Activated naive CD4-positive, alpha-beta T cell treated with Interleukin-2 at 50 U/mL for 16 hours (primary cell): ENCODE results near the gene SIRPB1.
"Not testable (repeated sequence)": the region's sequence is repeated elsewhere in the genome, so short reads cannot be mapped to it uniquely, and the experiment has no call there.

Source experiments
- DNase-seq: peaks from one replicate; pipeline ENCODE4 v3.0.0-alpha.2; 2020

SIRPB1 gene

DNA sequence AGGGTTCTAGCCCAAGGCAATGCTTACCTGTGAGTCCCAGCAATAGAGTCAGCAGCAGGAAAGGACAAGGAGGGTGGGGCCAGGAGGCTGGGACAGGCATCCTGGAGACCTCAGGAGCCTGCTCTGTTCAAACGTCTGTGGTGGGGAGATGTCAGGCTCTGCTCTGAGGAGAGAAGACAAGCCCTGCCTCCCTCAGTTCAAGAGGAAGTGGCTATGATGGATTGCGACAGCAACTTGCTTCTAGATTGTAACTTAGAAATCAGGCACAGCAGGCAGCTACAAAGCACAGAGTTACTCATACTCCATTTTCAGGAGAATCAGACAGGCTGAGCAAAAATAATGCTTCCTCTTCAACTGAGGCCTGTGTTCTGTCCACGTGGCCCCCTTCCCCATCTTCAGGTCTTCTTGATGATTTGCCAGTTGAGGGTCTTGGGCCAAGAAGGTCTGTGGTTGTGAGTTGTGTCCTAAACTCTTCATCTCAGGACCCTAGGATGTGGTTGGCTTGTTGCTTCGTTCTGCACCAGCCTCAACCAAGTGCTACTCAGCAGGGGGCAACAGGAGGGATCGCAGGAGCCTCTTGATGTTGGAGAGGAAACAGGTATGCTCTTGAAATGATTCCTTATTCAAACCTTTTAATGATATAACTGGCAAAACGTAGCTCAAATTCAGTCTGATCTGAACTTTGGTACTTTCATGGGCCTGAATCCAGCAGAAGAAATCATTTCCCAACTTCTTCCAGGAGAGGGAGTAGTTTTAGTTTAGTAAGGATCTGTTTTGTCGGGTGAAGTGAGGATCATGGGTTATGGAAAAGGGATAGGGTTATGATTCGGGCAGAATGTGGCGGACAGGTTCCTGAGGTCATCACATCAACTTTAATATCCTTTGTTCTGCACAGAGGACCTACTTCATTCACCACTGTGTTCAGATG is 31.0 kb downstream of the SIRPB1 start:
- no peak for DNase-seq

DNA sequence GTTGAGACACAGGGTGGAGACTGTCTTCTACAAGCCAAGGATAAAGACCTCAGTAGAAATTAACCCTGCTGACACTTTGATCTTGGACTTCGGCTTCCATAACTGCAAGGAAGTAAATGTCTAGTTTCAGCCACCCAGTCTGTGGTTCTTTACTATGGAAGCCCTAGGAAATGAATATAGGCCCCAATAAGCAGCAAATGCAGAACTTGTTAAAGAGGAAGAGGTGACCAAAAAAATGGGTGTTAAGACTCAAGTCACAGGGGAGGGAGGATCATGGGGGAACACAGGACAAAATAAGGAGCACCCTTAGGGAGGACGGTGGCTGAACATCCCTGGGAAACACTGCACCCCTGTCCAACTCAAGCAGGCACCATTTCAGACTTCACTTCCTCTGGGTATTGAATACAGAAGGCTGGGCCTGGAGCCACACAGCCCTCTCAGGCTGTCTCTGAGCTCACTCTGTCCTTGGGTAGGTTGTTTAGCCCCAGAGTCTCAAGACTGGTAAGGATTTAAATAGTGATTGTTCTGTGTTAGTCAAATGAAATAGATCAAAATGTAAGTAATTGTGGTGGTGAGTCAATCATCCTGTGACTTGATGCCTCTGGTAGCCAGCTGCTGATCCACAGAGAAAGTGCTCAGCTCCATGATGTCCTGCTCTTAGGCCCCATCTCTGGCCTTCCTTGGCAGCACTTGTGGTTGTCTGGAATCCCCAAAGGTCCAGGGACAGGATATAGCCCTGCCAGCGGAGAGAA is 31.9 kb downstream of the SIRPB1 start:
- no peak for DNase-seq

DNA sequence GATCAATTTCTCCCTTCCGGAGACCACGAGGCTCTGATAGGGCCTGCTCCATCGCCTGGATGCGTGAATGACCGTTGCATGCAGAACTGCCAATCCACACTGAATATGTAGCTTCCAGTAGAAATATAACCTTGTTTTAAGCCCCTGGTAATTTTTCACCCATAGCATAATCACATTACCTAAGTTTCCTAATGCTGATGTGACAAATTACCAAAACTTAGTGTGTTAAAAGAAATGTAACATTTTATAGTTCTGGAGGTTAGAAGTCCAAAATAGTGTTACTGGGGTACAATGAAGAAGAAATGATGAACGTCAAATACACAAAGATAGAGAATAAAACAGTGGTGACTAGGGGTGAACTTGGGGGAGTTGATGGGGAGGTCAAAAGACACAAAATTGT is 40.3 kb downstream of the SIRPB1 start:
- no peak for DNase-seq

DNA sequence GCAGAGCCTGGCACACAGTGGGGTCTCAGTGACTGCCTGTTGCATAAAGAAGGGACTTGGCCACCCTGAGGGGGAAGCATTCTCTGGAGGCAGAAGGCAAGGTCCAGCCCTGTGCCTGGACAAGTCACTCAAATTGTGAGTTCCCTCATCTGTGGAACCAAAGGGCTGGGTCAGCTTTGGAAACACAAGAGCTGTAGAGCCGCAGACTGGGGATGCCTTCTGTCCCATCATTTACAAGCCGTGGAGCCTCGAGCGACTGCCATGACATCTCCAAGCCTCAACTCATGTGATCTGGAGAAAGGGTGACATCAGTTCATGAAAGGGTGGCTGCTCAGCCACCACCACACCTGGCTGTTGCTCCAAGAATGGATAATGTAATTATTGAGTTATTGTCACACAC is 41.9 kb downstream of the SIRPB1 start:
- no peak for DNase-seq

DNA sequence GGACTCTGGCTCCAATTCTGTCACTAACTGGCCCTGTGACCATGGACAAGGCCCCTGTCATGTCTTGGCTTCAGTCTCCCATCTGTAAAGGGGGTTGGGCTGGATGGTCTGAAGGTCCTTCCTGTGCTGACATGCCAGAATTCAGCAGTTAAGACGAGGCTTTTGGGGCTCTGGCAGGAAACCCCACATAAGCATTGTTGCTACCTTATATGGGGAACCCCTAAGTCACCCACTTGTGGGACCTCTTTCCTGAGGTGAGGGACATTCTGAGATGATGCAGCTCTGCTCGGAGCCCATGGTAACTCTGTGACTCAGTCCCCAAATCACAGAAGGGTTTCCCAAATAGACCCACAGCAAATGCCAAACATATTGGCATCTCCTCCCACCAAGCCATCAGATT is 42.5 kb downstream of the SIRPB1 start:
- not testable (repeated sequence) for DNase-seq

DNA sequence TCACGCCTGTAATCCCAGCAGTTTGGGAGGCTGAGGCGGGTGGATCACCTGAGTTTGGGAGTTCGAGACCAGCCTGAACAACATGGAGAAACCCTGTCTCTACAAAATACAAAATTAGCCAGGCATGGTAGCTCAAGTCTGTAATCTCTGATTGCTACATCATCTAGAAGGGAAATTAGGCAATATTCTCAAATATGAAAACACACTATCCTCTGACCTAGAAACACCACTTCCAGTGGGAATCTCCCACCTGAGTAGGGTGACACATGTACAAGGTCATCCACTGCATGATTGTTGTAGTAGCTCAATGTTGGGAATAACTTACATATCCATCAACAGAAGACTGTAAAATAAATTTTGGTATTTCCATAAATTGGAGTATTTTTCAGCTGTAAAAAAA is 43.2 kb downstream of the SIRPB1 start:
- DNase-seq: no peak

DNA sequence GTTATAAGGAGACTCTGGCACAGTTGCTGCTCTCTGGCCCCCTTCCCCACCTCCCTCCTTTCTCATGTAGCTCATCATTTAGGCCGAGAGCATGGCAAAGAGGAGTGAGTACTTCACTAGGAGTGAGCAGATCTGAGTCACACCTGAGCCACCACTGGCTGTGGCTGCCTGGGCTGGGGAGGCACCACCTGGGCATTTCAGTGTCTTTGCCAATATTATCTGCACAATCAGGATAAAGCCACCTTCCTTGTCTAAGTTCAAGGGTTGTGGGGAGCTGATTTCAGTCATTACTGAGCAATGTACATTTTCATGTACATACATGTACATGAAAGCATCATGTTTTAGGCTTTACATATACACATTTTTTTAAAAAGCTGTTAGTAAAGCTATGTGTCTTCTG is 43.8 kb downstream of the SIRPB1 start:
- not testable (repeated sequence) for DNase-seq

DNA sequence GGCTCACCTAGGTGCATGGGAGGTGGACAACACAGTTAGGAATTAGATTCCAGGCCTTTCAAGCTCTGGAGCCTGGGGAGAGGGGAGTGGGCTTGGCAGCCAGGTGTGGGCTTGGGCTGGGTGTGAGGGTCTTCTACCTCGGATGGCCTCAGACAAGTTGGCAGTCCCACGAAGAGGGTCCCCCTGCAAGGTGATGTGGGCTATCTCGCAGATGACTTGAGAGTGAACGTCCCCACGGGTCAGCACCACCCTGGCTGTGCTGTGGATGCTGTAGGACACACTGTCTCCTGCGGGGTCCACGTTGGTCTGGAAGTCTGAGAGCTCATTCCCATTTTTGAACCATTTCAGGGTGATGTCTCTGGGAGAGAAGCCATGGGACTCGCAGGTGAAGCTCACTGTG is 48.2 kb downstream of the SIRPB1 start:
- DNase-seq: not testable (repeated sequence)
